ENCODE measurements around the gene CBX3. TPM values are rescaled to one million over a fixed set of nuclear protein-coding genes. Genes with fewer than 3 reads are reported as not detected.
A peak's percentile ranks its signal among the peaks of the same experiment; 100 is the strongest.

Gene CBX3
- total and polyA plus RNA-seq, 2 of the 13 experiments (the other 11 are each of a cell fraction or from before 2014, with no cell fraction given), result 53.9 to 249 TPM

DNA sequence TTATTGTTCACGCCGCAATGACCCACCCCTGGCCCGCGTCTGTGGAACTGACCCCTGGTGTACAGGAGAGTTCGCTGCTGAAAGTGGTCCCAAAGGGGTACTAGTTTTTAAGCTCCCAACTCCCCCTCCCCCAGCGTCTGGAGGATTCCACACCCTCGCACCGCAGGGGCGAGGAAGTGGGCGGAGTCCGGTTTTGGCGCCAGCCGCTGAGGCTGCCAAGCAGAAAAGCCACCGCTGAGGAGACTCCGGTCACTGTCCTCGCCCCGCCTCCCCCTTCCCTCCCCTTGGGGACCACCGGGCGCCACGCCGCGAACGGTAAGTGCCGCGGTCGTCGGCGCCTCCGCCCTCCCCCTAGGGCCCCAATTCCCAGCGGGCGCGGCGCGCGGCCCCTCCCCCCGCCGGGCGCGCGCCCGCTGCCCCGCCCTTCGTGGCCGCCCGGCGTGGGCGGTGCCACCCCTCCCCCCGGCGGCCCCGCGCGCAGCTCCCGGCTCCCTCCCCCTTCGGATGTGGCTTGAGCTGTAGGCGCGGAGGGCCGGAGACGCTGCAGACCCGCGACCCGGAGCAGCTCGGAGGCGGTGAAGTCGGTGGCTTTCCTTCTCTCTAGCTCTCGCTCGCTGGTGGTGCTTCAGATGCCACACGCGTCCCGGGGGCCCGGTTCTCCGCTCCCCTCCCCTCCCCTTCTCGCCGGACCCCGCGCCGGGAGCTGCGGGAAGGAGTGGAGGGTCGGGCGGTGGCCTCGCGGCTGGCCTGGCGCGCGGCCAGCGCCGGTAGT is at the start of gene CBX3 (continued):
- TF ChIP-seq MIXL1 (CRISPR knock-in tag; IDR thresholded peaks at IDR 0.05) (no peak), ZNF446 (CRISPR knock-in tag; IDR thresholded peaks at IDR 0.05) (no peak; the same call in 1 of the 2 replicates), ZZZ3 (CRISPR knock-in tag; IDR thresholded peaks at IDR 0.05; ENCODE audit: borderline replicate concordance) (no peak), YY1 (IDR thresholded peaks at IDR 0.05; ENCODE audit: insufficient read depth, insufficient replicate concordance, low read depth, low read length) (peak; percentile 67), PHF8 (CRISPR knock-in tag; IDR thresholded peaks at IDR 0.05) (peak; percentile 71), ZNF816 (CRISPR knock-in tag; IDR thresholded peaks at IDR 0.05; ENCODE audit: borderline replicate concordance) (no peak), IKZF4 (CRISPR knock-in tag; IDR thresholded peaks at IDR 0.05; ENCODE audit: borderline replicate concordance, low read depth, not compliant biosample characterization) (peak; percentile 48), FOSL1 (CRISPR knock-in tag; IDR thresholded peaks at IDR 0.05; ENCODE audit: borderline replicate concordance) (no peak), PAXIP1 (CRISPR knock-in tag; conservative IDR thresholded peaks at IDR 0.05) (peak; percentile 3; the same call in 1 of the 2 replicates), MNT (IDR thresholded peaks at IDR 0.05) (no peak), ZSCAN21 (CRISPR knock-in tag; IDR thresholded peaks at IDR 0.05; ENCODE audit: borderline replicate concordance) (peak; percentile 68; the same call in 1 of the 2 replicates), ZSCAN29 (CRISPR knock-in tag; conservative IDR thresholded peaks at IDR 0.05) (peak; percentile 26; the same call in 1 of the 2 replicates), RFX3 (CRISPR knock-in tag; IDR thresholded peaks at IDR 0.05) (no peak), CCAR2 (optimal IDR thresholded peaks at IDR 0.05; ENCODE audit: low read depth, low read length) (no peak), FLYWCH1 (CRISPR knock-in tag; IDR thresholded peaks at IDR 0.05) (no peak; the same call in 1 of the 2 replicates), ZNF891 (CRISPR knock-in tag; IDR thresholded peaks at IDR 0.05) (no peak), ZBTB3 (CRISPR knock-in tag; IDR thresholded peaks at IDR 0.05; ENCODE audit: borderline replicate concordance, low read depth) (0 out of 2 replicates have a peak, but pooled peaks have one; percentile 7), ZNF264 (CRISPR knock-in tag; IDR thresholded peaks at IDR 0.05) (no peak), CHD4 (IDR thresholded peaks at IDR 0.05; ENCODE audit: borderline replicate concordance, low read length) (peak; percentile 34; the same call in 1 of the 2 replicates)
- TF ChIP-seq, protein P1, sequence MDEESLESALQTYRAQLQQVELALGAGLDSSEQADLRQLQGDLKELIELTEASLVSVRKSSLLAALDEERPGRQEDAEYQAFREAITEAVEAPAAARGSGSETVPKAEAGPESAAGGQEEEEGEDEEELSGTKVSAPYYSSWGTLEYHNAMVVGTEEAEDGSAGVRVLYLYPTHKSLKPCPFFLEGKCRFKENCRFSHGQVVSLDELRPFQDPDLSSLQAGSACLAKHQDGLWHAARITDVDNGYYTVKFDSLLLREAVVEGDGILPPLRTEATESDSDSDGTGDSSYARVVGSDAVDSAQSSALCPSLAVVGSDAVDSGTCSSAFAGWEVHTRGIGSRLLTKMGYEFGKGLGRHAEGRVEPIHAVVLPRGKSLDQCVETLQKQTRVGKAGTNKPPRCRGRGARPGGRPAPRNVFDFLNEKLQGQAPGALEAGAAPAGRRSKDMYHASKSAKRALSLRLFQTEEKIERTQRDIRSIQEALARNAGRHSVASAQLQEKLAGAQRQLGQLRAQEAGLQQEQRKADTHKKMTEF (CRISPR knock-in tag; IDR thresholded peaks at IDR 0.05), result peak; percentile 16; the same call in 1 of the 2 replicates
- TF ChIP-seq, protein P2, sequence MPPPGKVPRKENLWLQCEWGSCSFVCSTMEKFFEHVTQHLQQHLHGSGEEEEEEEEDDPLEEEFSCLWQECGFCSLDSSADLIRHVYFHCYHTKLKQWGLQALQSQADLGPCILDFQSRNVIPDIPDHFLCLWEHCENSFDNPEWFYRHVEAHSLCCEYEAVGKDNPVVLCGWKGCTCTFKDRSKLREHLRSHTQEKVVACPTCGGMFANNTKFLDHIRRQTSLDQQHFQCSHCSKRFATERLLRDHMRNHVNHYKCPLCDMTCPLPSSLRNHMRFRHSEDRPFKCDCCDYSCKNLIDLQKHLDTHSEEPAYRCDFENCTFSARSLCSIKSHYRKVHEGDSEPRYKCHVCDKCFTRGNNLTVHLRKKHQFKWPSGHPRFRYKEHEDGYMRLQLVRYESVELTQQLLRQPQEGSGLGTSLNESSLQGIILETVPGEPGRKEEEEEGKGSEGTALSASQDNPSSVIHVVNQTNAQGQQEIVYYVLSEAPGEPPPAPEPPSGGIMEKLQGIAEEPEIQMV (CRISPR knock-in tag; IDR thresholded peaks at IDR 0.05; ENCODE audit: low read depth), result 0 out of 2 replicates have a peak, but pooled peaks have one; percentile 5

Measured in HepG2 (cell line).